GM19452 (cell line): ENCODE measurements around the gene AKAP3.
A peak's percentile ranks its signal among the peaks of the same experiment; 100 is the strongest.

Source experiments
- ATAC-seq: cut with Tn5 transposase; IDR thresholded peaks from one replicate; pipeline ENCODE4 v1.9.1; 2021; ENCODE audit not compliant: unreplicated experiment

The AKAP3 gene

GRCh38 chr12:4603421-4603820 is 45.4 kb downstream of the AKAP3 start:
- ATAC-seq: no peak

- ATAC-seq: no peak
These were observed 53.0 kb downstream of the AKAP3 start for GRCh38 chr12:4595881-4596280.

- ATAC-seq: no peak
These were observed 57.6 kb downstream of the AKAP3 start for GRCh38 chr12:4591180-4591687.

- ATAC-seq: no peak
These were observed 58.9 kb downstream of the AKAP3 start for GRCh38 chr12:4589941-4590340.

- no peak for ATAC-seq
These were observed 59.9 kb downstream of the AKAP3 start for GRCh38 chr12:4588916-4589315.

GRCh38 chr12:4587108-4587507 is 61.7 kb downstream of the AKAP3 start:
- ATAC-seq: no peak

GRCh38 chr12:4586500-4586899 is 62.4 kb downstream of the AKAP3 start:
- no peak for ATAC-seq

GRCh38 chr12:4584896-4585295 is 64.0 kb downstream of the AKAP3 start:
- ATAC-seq: no peak

GRCh38 chr12:4584281-4584680 is 64.6 kb downstream of the AKAP3 start:
- ATAC-seq: no peak

GRCh38 chr12:4580281-4580688 is 68.6 kb downstream of the AKAP3 start:
- no peak for ATAC-seq

- no peak for ATAC-seq
These were observed 69.3 kb downstream of the AKAP3 start for GRCh38 chr12:4579305-4580102.

- ATAC-seq: no peak
These were observed 76.2 kb downstream of the AKAP3 start for GRCh38 chr12:4572680-4573079.

- no peak for ATAC-seq
These were observed 79.6 kb downstream of the AKAP3 start for GRCh38 chr12:4569261-4569660.

GRCh38 chr12:4567073-4567881 is 81.6 kb downstream of the AKAP3 start:
- ATAC-seq: peak; percentile 55

GRCh38 chr12:4566474-4566873 is 82.4 kb downstream of the AKAP3 start:
- no peak for ATAC-seq
